Activated CD8-positive, alpha-beta memory T cell treated with anti-CD3 and anti-CD28 coated beads for 4 hours (primary cell): Measurements from ENCODE around the gene TBX1.
"Not testable (repeated sequence)": the region's sequence is repeated elsewhere in the genome, so short reads cannot be mapped to it uniquely, and the experiment has no call there.

Source experiments
- DNase-seq, 2 donors: peaks; one replicate each; pipeline ENCODE4 v3.0.0-alpha.2; 2020; ENCODE audit warnings: low read depth in 2 of 2

Gene TBX1

GRCh38 chr22:19765477-19766239, 5.1 kb downstream of the TBX1 start:
- no peak for DNase-seq

GRCh38 chr22:19766240-19766510, 5.6 kb downstream of the TBX1 start:
- no peak for DNase-seq

- DNase-seq: peak in 1 of 2 donors; percentile 13
Measured at GRCh38 chr22:19766511-19767426, 6.2 kb downstream of the TBX1 start.

- no peak for DNase-seq
Measured at GRCh38 chr22:19767427-19768341, 7.1 kb downstream of the TBX1 start.

GRCh38 chr22:19769393-19769715, 8.8 kb downstream of the TBX1 start:
- no peak for DNase-seq

GRCh38 chr22:19770349-19771220, 10.0 kb downstream of the TBX1 start:
- no peak for DNase-seq

- DNase-seq: no peak
Measured at GRCh38 chr22:19772422-19772672, 11.8 kb downstream of the TBX1 start.

- DNase-seq: no peak
Measured at GRCh38 chr22:19772673-19773469, 12.3 kb downstream of the TBX1 start.

GRCh38 chr22:19773470-19774040, 13.0 kb downstream of the TBX1 start:
- DNase-seq: no peak

- DNase-seq: no peak
Measured at GRCh38 chr22:19774628-19775027, 14.1 kb downstream of the TBX1 start.

- DNase-seq: no peak
Measured at GRCh38 chr22:19775496-19776325, 15.1 kb downstream of the TBX1 start.

- DNase-seq: no peak
Measured at GRCh38 chr22:19776433-19777031, 16.0 kb downstream of the TBX1 start.

- not testable (repeated sequence) for DNase-seq
Measured at GRCh38 chr22:19777192-19777591, 16.6 kb downstream of the TBX1 start.

GRCh38 chr22:19779011-19779421, 18.4 kb downstream of the TBX1 start:
- no peak for DNase-seq

GRCh38 chr22:19779685-19780268, 19.2 kb downstream of the TBX1 start:
- DNase-seq: no peak

GRCh38 chr22:19782533-19782932, 22.0 kb downstream of the TBX1 start:
- no peak for DNase-seq

GRCh38 chr22:19783586-19784383, 23.2 kb downstream of the TBX1 start:
- no peak for DNase-seq
